ENCODE data around the gene AQP6.

The AQP6 gene

DNA sequence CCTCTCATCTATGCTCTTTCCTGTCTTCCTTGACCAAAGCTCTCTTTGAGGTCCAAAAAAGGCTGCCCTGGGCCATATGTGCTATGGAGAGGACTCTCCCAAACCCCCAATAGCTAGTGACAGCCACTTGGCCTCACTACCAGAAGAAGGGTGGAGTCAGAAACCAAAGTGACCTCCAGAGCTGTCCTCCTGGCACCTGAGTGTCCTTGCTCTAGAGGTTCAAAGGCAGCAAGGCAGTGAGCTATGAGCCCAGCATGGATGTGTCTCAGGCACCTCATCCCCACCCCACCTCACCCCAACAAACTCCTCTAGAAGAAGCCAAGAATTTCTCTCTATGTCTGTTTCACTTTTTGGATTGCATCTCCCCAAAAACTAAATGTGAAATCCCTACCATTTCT is 15.2 kb upstream of the AQP6 start:
- DNase-seq: no peak

DNA sequence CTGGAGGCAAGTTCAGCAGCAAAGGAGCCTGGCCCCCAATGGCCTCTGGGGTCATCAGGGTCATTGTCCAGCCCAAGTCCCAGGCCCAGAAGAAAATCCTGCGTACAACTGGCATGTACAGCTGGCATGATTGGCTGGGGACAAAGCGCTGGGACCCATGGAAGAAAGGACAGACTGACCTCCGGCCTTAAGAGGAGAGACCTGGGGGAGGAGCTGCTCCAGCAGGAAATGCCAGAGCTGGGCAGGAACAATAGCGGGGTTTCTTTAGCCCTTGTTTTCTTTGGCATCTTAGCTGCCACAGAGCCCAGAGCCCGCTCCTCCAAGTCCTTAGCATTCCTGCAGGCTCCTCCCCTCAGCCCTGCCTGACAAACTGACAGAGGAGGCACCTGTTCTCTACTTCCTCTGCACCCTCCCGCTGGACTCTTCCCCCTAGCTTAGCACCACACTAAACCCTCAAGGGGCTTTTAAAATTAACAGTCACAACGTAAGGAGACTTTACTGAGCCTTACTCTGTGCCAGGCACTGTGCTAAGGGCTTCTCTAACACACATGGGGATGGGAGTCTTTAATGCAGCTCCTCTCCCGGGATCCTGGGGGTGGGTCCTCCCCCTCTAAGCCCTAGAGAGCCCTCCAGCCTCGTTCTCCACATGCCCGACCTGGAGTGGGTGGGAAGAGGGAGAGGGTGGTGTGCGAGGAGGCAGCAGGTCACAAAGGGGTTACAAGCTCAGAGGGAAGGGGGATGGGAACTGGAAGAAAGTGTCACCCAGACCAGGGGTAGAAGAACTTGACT is 12.9 kb upstream of the AQP6 start:
- DNase-seq: no peak

- no peak for DNase-seq
Observed at GRCh38 chr12:49960474-49961110, 12.2 kb upstream of the AQP6 start.

- DNase-seq: no peak
Observed at GRCh38 chr12:49961111-49961922, 11.4 kb upstream of the AQP6 start, which contains the start of gene AQP5. AQP5 (plus strand) TSS chr12:49961872; CDS start chr12:49962018, 146 bp downstream.

- no peak for DNase-seq
Observed at GRCh38 chr12:49961993-49962764, 10.6 kb upstream of the AQP6 start.

- no peak for DNase-seq
Observed at GRCh38 chr12:49962861-49963765, 9.6 kb upstream of the AQP6 start.

DNA sequence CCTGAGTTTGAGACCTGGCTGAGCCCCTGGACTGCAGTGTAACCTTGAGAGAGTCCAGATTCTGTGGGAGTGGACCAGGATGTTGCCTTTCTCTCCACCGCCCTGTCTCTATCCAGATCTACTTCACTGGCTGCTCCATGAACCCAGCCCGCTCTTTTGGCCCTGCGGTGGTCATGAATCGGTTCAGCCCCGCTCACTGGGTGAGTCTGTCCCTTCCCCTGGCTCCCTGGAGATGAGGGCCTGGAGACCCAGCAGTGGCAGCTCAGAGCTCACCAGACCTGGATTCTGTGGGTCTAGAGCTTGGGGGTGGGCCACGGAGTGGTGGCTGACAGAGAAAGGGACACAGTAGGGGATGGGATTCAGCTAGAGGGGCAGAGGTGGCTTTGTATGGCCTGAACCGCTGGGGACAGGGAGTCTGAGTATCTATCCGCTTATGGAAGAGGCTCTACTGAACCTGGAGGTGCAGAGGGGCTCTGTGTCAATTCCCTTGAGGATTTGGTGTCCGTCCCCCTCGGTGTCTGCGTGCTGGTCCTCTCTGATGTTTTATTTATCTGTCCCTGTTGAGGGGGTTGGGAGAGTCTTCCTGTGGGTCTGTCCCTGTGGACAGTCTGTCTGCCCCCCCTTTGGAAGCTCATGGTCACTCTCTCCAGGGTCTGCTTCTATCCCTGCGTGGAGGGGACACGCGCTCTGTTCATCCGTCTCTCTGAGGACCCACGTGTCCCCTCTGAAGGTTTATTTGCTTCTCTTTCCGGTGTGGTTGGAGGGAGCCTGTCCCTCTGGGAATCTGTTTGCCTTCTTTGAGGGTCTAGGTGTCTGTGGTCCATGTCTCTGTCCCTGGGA is 8.6 kb upstream of the AQP6 start:
- no peak for DNase-seq

DNA sequence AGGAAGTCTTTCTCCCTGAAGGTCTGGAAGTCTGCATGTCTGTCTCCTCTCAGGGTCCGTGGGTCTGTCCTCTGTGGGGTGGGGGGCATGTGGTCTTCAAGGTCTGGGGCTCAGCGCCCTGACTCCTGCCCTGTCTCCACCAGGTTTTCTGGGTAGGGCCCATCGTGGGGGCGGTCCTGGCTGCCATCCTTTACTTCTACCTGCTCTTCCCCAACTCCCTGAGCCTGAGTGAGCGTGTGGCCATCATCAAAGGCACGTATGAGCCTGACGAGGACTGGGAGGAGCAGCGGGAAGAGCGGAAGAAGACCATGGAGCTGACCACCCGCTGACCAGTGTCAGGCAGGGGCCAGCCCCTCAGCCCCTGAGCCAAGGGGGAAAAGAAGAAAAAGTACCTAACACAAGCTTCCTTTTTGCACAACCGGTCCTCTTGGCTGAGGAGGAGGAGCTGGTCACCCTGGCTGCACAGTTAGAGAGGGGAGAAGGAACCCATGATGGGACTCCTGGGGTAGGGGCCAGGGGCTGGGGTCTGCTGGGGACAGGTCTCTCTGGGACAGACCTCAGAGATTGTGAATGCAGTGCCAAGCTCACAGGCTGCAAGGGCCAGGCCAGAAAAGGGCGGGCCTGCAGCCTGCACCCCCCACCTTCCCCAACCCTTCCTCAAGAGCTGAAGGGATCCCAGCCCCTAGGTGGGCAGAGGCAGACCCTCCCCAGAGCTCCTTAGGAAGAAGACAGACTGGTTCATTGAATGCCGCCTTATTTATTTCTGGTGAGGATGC is 7.7 kb upstream of the AQP6 start:
- no peak for DNase-seq

- no peak for DNase-seq
Observed at GRCh38 chr12:49965836-49966235, 6.9 kb upstream of the AQP6 start.

GRCh38 chr12:49966511-49967041 is 6.2 kb upstream of the AQP6 start:
- no peak for DNase-seq

DNA sequence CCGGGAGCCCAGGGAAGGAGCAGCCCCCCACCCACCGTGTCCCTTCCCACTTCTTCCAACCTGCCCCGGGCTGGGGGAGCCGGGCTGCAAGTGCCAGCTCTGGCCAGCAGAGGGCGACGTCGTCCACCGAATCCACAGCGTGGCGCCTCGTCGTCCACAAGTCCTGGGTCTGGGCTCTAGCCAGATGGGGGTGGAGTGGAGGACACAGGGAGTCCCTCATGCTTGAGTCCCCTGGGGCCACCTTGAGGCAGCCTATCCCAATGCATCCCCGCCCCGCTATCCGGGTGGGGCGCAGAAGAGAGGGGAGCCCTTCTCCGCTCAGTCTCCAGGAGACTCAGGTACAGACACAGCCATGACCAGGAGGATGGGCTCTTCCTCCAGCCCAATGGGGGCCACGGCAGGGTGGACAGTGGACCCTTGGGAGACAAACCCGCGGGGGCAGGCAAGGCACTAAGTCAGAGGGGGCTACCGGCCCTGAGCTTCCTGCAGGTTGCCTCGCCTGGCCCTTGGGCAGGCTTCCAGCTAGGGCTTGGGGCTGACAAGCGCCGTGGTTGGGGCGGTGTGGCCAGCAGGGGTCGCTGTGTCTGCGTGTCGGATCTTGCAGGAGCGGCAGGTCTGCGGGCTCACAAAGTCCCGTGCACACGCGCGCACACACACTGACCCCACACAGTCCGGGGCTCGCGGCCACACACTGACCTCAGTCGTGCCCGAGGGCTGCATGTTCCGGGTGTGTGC is 5.5 kb upstream of the AQP6 start:
- peak; percentile 92 to 98 (median 94) for DNase-seq

DNA sequence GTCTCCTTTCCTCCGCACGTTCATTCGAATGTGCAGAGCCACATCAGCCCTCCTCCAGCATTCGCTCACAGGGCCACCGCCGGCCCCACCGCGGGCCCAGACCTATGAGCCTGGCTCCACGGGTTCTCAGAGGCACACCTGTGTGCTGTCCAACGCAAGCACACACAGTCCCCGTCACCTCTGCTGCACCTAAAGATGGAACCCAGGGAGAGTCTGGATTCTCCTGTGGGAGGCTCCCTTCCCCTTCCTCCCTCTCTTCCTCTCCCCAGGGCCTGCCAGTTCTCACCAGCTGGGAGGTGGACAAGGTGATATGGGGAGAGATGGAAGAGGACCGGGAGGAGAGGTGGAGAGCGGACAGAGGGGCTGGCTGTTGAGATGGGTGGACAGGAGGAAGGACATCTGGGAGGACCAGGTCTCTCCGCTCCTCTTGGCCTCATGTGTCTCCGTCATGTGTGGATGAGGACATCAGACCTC is 4.9 kb upstream of the AQP6 start:
- no peak for DNase-seq

- DNase-seq: no peak
Observed at GRCh38 chr12:49968471-49968870, 4.3 kb upstream of the AQP6 start.

- no peak for DNase-seq
Observed at GRCh38 chr12:49969027-49969426, 3.7 kb upstream of the AQP6 start.

- no peak for DNase-seq
Observed at GRCh38 chr12:49969651-49970429, 2.9 kb upstream of the AQP6 start.

DNA sequence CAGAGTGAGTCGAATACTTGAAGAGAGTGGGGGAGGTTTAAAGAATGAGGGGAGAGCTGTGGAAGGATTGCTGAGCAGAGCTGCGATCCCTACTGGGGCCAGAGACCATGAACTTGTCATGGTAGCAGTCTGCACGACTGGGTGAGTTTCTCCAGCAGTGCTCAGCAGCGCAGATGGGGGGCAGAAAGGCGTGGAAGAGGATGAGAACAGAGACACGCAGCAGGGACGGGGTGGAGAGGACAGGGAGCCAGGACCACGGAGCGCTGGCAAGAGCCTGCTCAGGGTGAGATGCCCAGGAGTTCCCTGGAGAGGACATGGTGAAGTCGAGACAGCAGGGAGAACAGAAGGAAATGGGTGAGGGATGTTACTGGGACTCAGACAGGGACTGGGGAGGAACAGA is 2.1 kb upstream of the AQP6 start:
- DNase-seq: no peak

- no peak for DNase-seq
Observed at GRCh38 chr12:49971141-49971540, 1.6 kb upstream of the AQP6 start.

DNA sequence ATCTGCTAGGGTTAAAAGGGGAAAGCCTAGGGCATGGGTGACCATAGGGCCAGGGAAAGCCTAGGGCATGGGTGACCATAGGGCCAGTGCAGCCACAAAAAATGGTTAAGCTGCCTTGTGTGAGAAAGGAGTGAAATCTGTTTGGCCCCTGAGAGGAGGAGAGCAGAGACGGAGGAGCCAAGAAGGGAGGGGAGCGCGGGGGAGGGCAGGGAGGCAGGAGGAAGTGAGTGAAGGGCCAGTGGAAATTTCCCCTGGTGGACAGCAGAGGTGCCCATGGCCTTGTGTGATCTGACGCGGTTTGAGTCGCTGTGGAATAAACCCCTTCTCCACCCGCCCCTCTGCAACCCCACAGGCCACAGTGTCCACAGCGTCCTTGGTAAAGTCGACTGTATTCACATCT is 618 bp upstream of the AQP6 start:
- no peak for DNase-seq

Measured in activated naive CD4-positive, alpha-beta T cell (primary cell).